ENCODE results near the gene TAF11. TPM values are rescaled to one million over a fixed set of nuclear protein-coding genes. Genes with fewer than 3 reads are reported as not detected.
A peak's percentile ranks its signal among the peaks of the same experiment; 100 is the strongest.

TAF11 gene
- total RNA-seq, 2 experiments from 2014 or later, result 31.5 to 38.1 TPM

GRCh38 chr6:34897130-34897529, 9.3 kb upstream of the TAF11 start:
- no peaks in the 10 kb centered on the region for H3K27me3 Mint-ChIP-seq
- H3K9me3 ChIP-seq (ENCODE audit: control insufficient read depth in 1 of 2, insufficient read depth in 1 of 2, low read length in 2 of 2), result no peaks in the 10 kb centered on the region
- no peaks in the 10 kb centered on the region for H3K4me1 ChIP-seq (ENCODE audit: insufficient read depth, low read length)
- no peaks in the 10 kb centered on the region for H3K9me3 Mint-ChIP-seq
- H3K4me3 Mint-ChIP-seq, result no peak overlapping the region
- intact Hi-C loops (cut with DNase I, micrococcal nuclease), result no loop called here
- no peak overlapping the region for H3K27ac Mint-ChIP-seq
- H3K4me1 Mint-ChIP-seq (ENCODE audit: low read depth), result peaks cover 4% of the 10 kb centered on the region
- DNase-seq (no peak), ATAC-seq (ENCODE audit: poor library complexity) (no peak)
- POLR2A ChIA-PET, result interaction anchor here (0.6 kb wide), 1 partner anchor 19 kb away, joined by 3 read pairs; no protein-coding TSS in a partner anchor
- no peak overlapping the region for H3K27ac ChIP-seq (ENCODE audit: low read depth in 1 of 2, low read length in 2 of 2)
- TF ChIP-seq CTCF (IDR thresholded peaks at IDR 0.05), result no peak
- no peaks in the 10 kb centered on the region for H3K36me3 Mint-ChIP-seq (ENCODE audit: low read depth)
- no peak overlapping the region for H3K4me3 ChIP-seq (ENCODE audit: low read length)
- CTCF ChIA-PET, result no interaction called here
- H3K36me3 ChIP-seq (ENCODE audit: insufficient read depth, low read length), result no peaks in the 10 kb centered on the region
- no peaks in the 10 kb centered on the region for H3K27me3 ChIP-seq (ENCODE audit: control insufficient read depth in 1 of 2, insufficient read depth in 2 of 2, low read length in 2 of 2)

- intact Hi-C loops (cut with DNase I, micrococcal nuclease), result no loop called here
- ChIA-PET CTCF (no interaction called here), POLR2A (interaction anchor here (0.8 kb wide), 1 partner anchor 103 kb away, joined by 3 read pairs; no protein-coding TSS in a partner anchor)
- Histone ChIP-seq H3K4me3 (ENCODE audit: low read length) (no peak overlapping the region), H3K27me3 (ENCODE audit: control insufficient read depth in 1 of 2, insufficient read depth in 2 of 2, low read length in 2 of 2) (no peaks in the 10 kb centered on the region), H3K36me3 (ENCODE audit: insufficient read depth, low read length) (no peaks in the 10 kb centered on the region), H3K27ac (ENCODE audit: low read depth in 1 of 2, low read length in 2 of 2) (no peak overlapping the region), H3K4me1 (ENCODE audit: insufficient read depth, low read length) (peaks cover 12% of the 10 kb centered on the region), H3K9me3 (ENCODE audit: control insufficient read depth in 1 of 2, insufficient read depth in 1 of 2, low read length in 2 of 2) (no peaks in the 10 kb centered on the region)
- H3K36me3 Mint-ChIP-seq (ENCODE audit: low read depth), result peaks cover 4% of the 10 kb centered on the region
- DNase-seq (no peak), ATAC-seq (ENCODE audit: poor library complexity) (no peak)
- H3K4me3 Mint-ChIP-seq, result no peak overlapping the region
- no peaks in the 10 kb centered on the region for H3K9me3 Mint-ChIP-seq
- TF ChIP-seq CTCF (IDR thresholded peaks at IDR 0.05), result no peak
- no peaks in the 10 kb centered on the region for H3K27me3 Mint-ChIP-seq
- peaks cover 25% of the 10 kb centered on the region for H3K4me1 Mint-ChIP-seq (ENCODE audit: low read depth)
- no peak overlapping the region for H3K27ac Mint-ChIP-seq
Measured at GRCh38 chr6:34894693-34895092, 6.9 kb upstream of the TAF11 start.

- Mint-ChIP-seq H3K4me3 (peak overlapping the region; percentile 84), H3K36me3 (ENCODE audit: low read depth) (peaks cover 29% of the 10 kb centered on the region), H3K9me3 (no peaks in the 10 kb centered on the region), H3K27me3 (no peaks in the 10 kb centered on the region), H3K4me1 (ENCODE audit: low read depth) (peaks cover 45% of the 10 kb centered on the region), H3K27ac (peak overlapping the region; percentile 97)
- peaks cover 29% of the 10 kb centered on the region for H3K4me1 ChIP-seq (ENCODE audit: insufficient read depth, low read length)
- no peaks in the 10 kb centered on the region for H3K9me3 ChIP-seq (ENCODE audit: control insufficient read depth in 1 of 2, insufficient read depth in 1 of 2, low read length in 2 of 2)
- H3K36me3 ChIP-seq (ENCODE audit: insufficient read depth, low read length), result no peaks in the 10 kb centered on the region
- ChIA-PET POLR2A (interaction anchor here (1.0 kb wide), 1 partner anchor 100 kb away, joined by 3 read pairs; the partner anchor contains the start of gene BLTP3A), CTCF (no interaction called here)
- no peak for DNase-seq
- H3K27ac ChIP-seq (ENCODE audit: low read depth in 1 of 2, low read length in 2 of 2), result no peak overlapping the region
- H3K4me3 ChIP-seq (ENCODE audit: low read length), result no peak overlapping the region
- no peak for TF ChIP-seq CTCF (IDR thresholded peaks at IDR 0.05)
- intact Hi-C loops (cut with DNase I, micrococcal nuclease), result no loop called here
- no peaks in the 10 kb centered on the region for H3K27me3 ChIP-seq (ENCODE audit: control insufficient read depth in 1 of 2, insufficient read depth in 2 of 2, low read length in 2 of 2)
- no peak for ATAC-seq (ENCODE audit: poor library complexity)
Measured at GRCh38 chr6:34891296-34891695, 3.5 kb upstream of the TAF11 start.
